GM10847 (cell line): ENCODE results near the gene CDNF.

Source experiments
- POLR2A ChIP-seq: IDR thresholded peaks from 2 replicates; pipeline ENCODE4 v1.6.1; 2011; ENCODE audit not compliant: insufficient read length; ENCODE audit errors: extremely low read depth

Gene CDNF

DNA sequence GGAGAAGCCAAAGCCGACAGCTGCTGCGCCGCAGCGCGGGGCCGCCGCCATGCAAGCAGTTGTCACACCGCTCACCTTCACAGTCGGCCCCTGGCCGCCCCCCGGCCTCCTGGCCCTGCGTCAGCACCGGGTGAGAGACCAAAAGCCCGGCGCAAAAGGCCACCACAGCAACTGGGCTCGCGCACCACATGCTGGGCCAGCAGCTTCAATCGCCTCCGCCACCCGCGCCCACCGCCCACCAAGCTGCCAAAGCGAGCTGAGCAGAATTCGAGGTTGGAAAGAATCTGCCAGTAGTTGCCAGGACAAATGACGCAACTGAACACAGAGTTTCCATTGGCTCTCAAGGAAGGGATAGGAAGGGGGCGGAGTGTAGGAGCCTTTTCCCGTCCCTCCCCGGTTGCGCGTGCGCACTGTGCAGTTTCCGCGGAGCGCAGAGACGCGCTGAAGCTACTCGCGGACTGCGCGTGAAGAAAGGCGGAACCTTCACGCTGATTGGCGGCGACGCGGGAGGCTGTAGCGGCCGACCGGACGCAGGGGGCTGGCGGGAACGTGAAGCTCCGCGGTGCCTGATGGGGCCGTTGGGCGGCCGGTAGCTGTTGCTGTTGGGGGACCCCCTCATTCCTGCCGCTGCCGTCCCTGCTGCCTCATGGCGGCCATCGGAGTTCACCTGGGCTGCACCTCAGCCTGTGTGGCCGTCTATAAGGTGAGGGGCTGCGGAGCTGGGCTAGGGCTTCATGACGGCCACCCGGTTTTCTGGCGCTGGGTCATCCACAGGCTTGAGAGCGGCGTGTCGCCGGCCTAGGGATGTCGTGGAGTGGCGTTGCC, at the start of gene CDNF, which contains the start of the genes HSPA14 and MSANTD7:
CDNF (minus strand) TSS at position 281 of the 825 bp plus-strand sequence; CDS start at position 190, 91 bp downstream.
HSPA14 (plus strand) TSS at position 550 of the 825 bp plus-strand sequence; CDS start at position 647, 97 bp downstream.
MSANTD7 (plus strand) TSS at position 550 of the 825 bp plus-strand sequence. CDS start 3,979 bp downstream, outside the sequence.
- peak; percentile 80 for TF ChIP-seq POLR2A

DNA sequence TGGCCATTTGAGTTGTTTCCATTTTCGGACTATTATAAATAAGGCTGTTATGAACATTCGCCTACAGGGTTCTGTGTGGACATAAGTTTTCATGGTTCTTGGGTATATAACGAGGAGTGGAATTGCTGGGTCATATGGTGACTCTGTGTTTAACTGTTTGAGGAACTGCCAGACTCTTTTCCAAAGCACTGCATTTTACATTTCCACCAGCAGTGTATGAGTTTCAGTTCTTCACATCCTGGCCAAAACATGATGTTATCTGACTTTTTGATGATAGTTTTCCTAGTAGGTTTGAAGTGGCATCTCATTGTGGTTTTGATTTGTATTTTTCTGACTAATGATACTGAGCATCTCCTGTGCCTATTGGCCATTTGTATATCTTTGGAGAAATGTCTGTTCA, 46.2 kb upstream of the CDNF start:
- no peak for TF ChIP-seq POLR2A

- TF ChIP-seq POLR2A = no peak
Measured at GRCh38 chr10:14880229-14880628, 42.4 kb upstream of the CDNF start.

DNA sequence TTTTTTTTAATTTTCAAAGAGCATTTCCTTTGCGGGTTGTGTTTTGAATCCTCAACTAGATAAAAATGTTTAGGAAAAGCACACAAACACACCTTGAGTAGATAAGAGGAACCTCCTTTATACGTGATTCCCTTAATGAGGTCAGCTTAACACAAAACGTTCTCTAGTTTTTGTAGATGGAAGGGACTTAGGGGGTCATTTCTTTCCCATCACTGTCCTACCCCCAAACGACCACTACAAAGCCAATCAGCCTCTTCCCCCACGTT, 42.0 kb upstream of the CDNF start:
- TF ChIP-seq POLR2A = no peak

GRCh38 chr10:14879124-14879927, 41.5 kb upstream of the CDNF start:
- TF ChIP-seq POLR2A = no peak

DNA sequence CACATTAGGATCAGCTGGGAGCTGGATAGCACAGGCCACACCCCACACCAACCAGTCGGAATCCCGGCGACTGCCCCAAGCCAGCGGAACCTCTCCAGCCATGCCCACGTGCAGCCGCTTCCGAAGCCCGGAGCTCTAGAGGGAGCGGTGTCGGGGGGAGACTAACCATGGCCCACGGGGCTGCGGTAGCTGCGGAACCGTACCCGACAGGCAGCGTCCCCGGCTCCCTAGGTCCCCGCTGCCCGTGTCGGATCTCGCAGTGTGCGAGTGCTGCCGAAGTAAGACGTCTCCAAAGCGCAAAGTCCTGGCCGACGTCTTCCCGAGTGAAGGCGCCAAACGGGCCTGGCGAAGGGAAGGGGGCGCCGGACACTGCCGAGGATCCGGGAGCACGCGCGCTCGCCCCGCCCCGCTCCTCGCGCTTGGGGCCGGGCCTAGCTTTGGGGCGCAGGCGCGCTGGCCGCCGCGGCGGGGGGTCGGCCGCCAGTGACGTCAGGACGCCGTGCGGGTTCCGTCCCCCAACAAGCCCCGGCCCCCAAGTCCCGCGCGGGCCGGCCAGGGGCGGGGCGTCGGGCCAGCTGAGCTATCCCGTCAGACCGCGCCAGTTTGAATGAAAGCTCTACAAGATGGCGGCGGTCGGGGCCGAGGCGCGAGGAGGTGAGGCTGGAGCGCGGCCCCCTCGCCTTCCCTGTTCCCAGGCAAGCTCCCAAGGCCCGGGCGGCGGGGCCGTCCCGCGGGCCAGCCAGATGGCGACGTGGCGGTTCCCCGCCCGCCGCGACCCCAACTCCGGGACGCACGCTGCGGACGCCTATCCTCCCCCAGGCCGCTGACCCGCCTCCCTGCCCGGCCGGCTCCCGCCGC, 40.7 kb upstream of the CDNF start, which contains the start of gene SUV39H2:
SUV39H2 (plus strand) TSS at position 601 of the 858 bp plus-strand sequence; CDS start at position 624, 23 bp downstream.
- TF ChIP-seq POLR2A = peak; percentile 63

GRCh38 chr10:14876764-14877163, 38.9 kb upstream of the CDNF start:
- no peak for TF ChIP-seq POLR2A

DNA sequence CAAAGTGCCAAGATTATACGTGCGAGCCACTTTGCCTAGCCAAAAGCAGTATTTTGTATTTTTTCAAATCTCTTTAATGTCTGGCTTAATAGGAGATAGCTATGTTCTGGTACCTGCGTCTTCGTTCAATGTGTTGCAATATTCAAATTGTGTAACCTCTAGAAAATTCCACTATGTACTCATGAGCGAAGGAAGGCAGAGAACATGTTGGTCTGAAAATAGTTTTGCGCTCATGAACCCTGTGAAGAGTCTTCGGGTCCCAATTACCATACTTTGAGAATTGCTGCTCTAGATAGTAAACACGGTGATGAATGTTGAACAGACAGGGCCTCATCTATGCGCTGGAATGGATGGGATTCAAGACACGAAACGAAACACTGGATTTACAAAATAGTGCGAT, 38.1 kb upstream of the CDNF start:
- TF ChIP-seq POLR2A = no peak

GRCh38 chr10:14873090-14873760, 35.4 kb upstream of the CDNF start:
- no peak for TF ChIP-seq POLR2A

DNA sequence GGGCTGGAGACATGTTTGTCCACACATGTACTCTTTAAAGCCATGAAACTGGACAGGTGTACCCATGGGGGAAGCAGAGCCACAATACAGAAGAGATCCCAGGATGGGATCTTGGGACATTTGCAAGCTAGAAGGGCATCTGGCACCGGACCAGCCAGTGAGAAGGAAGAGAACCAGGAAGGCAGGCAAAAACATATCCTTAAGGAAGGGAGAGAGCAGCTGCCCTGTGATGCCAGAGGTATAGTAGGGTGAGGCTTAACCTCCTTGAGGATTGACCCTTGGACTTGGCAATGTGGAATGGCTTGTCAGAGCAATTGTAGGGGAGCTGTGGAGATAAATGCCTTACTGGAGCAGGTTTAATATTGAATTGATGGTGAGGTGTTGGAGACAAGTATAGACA, 23.0 kb upstream of the CDNF start:
- TF ChIP-seq POLR2A = no peak

DNA sequence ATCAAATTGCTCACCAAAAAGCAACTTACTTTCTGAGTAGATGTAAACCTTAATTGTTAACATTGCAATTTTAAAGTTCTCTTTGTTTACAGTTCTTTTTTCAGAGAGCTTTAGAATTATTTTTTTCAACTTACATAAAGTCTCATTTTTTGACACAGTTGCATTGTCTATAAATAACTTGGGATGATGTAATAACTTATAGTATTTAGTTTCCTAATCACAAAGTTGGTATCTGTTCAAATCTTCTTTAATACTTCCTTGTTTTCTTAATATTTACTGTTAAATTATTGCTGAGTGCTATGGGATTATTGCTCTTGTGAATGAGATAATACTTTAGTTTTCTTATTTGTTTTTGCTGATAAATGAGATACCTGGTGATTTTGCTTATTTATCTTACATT, 21.9 kb upstream of the CDNF start:
- TF ChIP-seq POLR2A = no peak

DNA sequence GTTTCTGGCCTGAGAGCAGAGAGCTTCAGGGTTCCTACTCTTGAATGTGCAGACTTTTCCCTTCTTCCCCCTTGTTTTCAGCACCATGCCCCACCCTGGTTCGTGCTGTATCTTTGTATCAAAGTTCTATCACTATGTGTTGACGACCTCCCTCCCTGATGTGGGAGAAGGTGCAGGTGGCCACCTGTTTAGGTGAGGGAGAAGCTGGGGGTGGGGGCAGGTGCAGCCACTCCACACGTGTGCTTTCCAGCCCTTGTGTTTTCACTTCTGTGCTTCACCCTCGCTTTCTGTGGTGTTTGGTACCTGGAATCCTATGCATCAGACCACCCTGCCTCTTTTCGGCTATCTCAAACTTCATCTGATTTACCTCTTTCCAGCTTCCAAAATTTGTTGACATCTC, 21.2 kb upstream of the CDNF start:
- TF ChIP-seq POLR2A = no peak

GRCh38 chr10:14858338-14858960, 20.6 kb upstream of the CDNF start:
- no peak for TF ChIP-seq POLR2A

- TF ChIP-seq POLR2A = no peak
Measured at GRCh38 chr10:14855453-14855852, 17.6 kb upstream of the CDNF start.

DNA sequence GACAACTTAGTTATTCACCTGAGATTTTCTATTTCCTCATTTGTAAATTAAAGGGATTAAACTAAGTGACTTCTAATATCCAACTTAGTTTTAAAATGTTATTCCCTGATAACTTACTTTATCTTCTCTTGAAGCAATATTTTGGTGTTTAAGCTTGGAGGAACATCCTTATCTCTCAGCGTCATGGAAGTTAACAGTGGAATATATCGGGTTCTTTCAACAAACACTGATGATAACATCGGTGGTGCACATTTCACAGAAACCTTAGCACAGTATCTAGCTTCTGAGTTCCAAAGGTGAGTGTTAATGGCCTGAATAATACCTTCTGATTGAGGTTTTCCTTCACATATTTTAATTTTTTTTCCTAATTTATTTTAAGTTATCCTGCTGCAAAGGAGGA, 14.4 kb upstream of the CDNF start:
- no peak for TF ChIP-seq POLR2A

- no peak for TF ChIP-seq POLR2A
Measured at GRCh38 chr10:14844948-14845347, 7.1 kb upstream of the CDNF start.
